ENCODE measurements around the gene MBD3L2.
A peak's percentile ranks its signal among the peaks of the same experiment; 100 is the strongest.
"Not testable (repeated sequence)": the region's sequence is repeated elsewhere in the genome, so short reads cannot be mapped to it uniquely, and the experiment has no call there.

The MBD3L2 gene

DNA sequence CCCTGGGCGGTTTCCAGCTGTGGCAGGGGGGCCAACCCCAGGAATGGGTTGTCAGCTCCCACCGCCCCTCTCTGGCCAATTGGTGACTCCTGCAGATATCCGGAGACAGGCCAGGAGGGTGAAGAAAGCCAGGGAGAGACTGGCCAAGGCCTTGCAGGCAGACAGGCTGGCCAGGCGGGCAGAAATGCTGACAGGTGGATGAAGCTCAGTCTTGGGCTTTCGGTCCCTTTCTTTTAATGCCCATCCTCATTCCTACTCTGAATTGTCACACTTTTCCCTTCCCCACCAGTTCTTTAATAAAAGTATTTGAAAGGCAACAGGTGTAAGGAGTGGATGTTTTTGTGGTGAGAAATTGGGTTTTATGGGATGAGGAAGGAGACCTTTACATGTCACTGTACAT lies 2.3 kb downstream of the MBD3L2 start:
- not testable (repeated sequence) for H3K9me3 Mint-ChIP-seq; ATAC-seq; H3K4me3 Mint-ChIP-seq; H3K27ac Mint-ChIP-seq; DNase-seq (ENCODE audit: low spot score in 2 of 2); H3K4me1 Mint-ChIP-seq; H3K36me3 Mint-ChIP-seq

DNA sequence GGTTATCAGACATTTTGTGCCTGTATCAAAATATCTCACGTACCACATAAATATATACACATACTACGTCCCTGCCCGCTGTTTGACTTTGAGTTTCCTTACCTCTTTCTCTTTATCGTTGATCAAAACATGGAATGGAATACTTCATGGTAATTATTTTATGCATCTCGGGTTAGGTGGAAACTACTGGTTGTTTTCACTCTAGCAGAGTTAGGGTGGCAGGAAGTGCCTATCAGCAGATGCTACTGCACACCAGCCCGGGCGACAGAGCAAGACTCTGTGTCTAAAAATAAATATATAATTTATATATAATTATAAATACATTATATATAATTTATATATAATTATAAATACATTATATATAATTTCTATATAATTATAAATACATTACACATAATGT lies 3.8 kb downstream of the MBD3L2 start:
- H3K9me3 Mint-ChIP-seq, H3K4me1 Mint-ChIP-seq, H3K36me3 Mint-ChIP-seq, H3K27ac Mint-ChIP-seq, ATAC-seq, H3K4me3 Mint-ChIP-seq: not testable (repeated sequence)
- DNase-seq (ENCODE audit: low spot score in 2 of 2), result peak in 1 of 2 donors; percentile 36

DNA sequence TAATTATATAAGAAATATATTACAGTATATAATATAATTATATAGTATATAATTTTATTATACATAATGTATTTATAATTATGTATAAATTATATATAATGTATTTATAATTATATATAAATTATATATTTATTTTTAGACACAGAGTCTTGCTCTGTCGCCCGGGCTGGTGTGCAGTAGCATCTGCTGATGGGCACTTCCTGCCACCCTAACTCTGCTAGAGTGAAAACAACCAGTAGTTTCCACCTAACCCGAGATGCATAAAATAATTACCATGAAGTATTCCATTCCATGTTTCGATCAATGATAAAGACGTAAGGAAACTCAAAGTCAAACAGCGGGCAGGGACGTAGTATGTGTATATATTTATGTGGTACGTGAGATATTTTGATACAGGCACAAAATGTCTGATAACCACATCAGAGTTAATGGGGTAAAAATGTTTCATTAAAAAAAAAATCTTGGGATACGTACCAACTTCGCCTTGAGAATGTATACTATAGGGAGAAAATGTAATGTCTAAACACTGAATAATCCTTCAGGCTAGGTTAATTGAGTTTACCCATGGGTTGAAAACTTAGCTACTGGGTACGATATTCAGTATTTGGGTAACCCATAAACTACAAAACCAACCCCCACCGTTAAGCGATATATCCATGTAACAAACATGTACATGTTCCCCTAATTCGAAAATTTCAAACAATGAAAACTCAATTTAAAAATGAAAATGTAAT lies 5.7 kb downstream of the MBD3L2 start:
- H3K27ac Mint-ChIP-seq, H3K36me3 Mint-ChIP-seq, ATAC-seq: not testable (repeated sequence)

DNA sequence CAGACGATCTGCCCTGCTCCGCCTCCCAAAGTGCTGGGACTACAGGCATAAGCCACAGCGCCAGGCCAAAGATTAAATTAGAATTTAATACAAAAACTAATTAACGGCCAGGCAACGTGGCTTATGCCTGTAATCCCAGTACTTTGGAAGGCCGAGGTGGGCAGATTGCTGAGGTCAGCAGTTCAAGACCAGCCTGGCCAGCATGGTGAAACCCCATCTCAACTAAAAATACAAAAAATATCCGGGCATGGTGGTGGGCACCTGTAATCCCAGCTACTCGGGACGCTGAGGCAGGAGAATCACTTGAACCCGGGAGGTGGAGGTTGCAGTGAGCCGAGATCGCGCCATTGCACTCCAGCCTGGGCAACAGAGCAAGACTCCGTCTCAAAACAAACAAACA lies 6.6 kb downstream of the MBD3L2 start:
- not testable (repeated sequence) for H3K36me3 Mint-ChIP-seq, H3K4me1 Mint-ChIP-seq, H3K4me3 Mint-ChIP-seq, ATAC-seq, H3K27ac Mint-ChIP-seq, H3K9me3 Mint-ChIP-seq
- DNase-seq (ENCODE audit: low spot score in 2 of 2), result peak in 1 of 2 donors; percentile 40

More for the DNA sequence above, 5.7 kb downstream of the MBD3L2 start:
- not testable (repeated sequence) for H3K4me1 Mint-ChIP-seq, H3K9me3 Mint-ChIP-seq, H3K4me3 Mint-ChIP-seq
- peak in 1 of 2 donors; percentile 17 for DNase-seq (ENCODE audit: low spot score in 2 of 2)

DNA sequence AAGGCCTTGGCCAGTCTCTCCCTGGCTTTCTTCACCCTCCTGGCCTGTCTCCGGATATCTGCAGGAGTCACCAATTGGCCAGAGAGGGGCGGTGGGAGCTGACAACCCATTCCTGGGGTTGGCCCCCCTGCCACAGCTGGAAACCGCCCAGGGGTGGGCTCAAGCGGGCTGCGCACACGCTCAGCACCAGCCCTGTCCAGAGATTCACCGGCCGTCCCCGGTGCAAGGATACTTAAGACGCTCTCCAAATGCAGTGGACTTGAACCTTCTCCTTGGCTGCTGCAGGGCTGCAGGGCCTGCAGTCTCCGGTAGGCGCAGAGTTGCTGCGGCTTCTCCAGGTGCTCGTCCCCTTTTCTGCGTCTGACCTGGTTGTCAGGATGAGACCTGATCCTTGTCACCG lies 7.2 kb downstream of the MBD3L2 start:
- not testable (repeated sequence) for H3K4me3 Mint-ChIP-seq, H3K36me3 Mint-ChIP-seq, ATAC-seq, H3K4me1 Mint-ChIP-seq, H3K27ac Mint-ChIP-seq, H3K9me3 Mint-ChIP-seq
- peak in 1 of 2 donors; percentile 29 for DNase-seq (ENCODE audit: low spot score in 2 of 2)

DNA sequence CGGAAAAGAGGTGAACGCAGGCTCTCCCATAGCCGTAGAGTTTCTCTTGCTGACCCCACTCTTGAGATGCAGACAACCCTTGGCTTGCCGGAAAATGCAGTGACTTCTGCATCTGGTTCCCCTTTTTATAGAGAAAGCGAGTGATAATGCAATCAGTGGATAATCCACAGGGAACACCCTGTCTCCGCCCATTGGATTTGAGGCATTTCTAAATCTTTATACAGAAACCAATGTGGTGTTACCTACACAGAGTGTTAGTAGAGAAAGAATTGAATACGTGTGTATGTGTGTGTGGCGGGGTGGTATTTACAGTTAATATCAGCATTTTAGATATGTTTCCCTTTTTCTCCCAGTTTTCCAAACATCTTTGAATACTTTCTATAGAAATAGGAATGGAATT lies 9.5 kb downstream of the MBD3L2 start, which contains the start of gene MBD3L3:
TSS of gene MBD3L3 (minus strand) at position 101 of the 400 bp plus-strand sequence. CDS start at position 30, 71 bp downstream.
- DNase-seq (ENCODE audit: low spot score in 2 of 2); H3K4me1 Mint-ChIP-seq; H3K27ac Mint-ChIP-seq; H3K36me3 Mint-ChIP-seq; H3K4me3 Mint-ChIP-seq; H3K9me3 Mint-ChIP-seq; ATAC-seq: not testable (repeated sequence)

DNA sequence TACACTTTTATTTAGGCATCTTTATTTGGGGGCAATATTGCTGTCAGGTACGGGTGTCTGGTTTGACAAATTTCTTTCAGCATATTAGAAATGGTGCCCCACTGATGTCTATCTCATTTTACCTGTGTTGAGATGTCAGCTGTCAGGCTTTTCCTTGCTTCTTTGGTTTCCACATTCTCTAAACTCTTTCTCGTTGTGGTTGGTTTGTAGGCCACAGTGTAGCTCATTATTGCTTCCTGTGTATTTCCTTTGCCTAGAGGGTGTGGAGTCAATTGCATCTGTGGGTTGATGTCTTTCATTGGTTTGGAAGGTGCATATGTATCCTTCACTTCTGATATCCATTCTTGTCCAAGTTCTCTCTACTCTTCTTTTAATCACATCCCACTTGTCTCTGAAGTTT lies 10.9 kb downstream of the MBD3L2 start:
- H3K27ac Mint-ChIP-seq, H3K4me3 Mint-ChIP-seq, H3K36me3 Mint-ChIP-seq, H3K9me3 Mint-ChIP-seq, ATAC-seq, H3K4me1 Mint-ChIP-seq: not testable (repeated sequence)
- DNase-seq (ENCODE audit: low spot score in 2 of 2), result peak in 1 of 2 donors; percentile 38

DNA sequence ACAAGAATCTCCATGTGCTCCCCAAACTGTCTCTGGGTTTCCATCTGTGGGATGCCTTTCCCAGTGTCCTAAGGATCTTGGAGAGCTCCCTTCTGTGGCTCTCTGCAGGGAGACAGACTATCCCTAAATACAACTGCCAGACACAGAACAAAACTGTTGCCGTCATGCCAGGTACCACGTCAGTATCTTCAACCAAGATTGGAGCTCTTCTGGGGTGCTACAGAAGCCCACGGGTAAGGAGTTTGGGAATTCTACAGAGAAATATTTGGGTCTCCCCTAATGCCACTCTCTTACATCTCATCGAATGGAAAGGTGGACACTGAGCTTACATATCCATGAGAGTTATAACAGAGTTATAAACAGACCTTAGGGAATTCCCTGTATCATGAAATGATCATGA lies 14.2 kb downstream of the MBD3L2 start:
- Mint-ChIP-seq H3K36me3 (no peaks in the 10 kb centered on the region), H3K9me3 (peaks cover 2% of the 10 kb centered on the region), H3K4me3 (no peak overlapping the region), H3K27ac (no peak overlapping the region), H3K4me1 (peaks cover under 1% of the 10 kb centered on the region)
- DNase-seq (ENCODE audit: low spot score in 2 of 2), result peak in 1 of 2 donors; percentile 48
- no peak for ATAC-seq

DNA sequence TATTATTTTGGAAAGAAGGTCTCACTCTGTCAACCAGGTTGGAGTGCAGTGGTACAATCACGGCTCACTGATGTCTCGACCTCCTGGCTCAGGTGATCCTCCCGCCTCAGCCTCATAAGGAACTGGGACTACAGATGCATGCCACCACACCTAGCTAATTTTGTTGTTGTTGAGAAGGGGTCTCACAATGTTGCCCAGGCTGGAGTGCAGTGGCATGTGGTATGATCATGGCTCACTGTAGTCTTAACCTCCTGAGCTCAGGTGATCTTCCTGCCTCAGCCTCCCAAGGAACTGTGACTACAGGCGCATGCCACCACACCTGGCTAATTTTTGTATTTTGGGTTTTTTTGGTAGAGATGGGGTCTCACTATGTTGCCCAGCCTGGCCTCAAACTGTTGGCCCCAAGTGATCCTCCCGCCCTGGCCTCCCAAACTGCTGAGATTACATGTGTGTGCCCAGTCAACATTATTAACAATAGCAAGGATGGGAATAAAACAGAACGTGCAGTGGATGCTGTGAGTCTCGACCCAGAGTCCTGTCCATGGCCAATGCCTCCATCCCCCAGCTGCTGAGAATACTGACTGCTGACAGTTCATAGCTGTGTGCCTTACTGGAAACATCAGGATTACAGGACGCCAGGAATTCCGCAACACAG lies 14.8 kb downstream of the MBD3L2 start:
- Mint-ChIP-seq H3K4me1 (peaks cover 6% of the 10 kb centered on the region), H3K4me3 (no peak overlapping the region), H3K9me3 (peaks cover 2% of the 10 kb centered on the region), H3K27ac (no peak overlapping the region), H3K36me3 (no peaks in the 10 kb centered on the region)
- DNase-seq (ENCODE audit: low spot score in 2 of 2), result peak in 1 of 2 donors; percentile 52
- ATAC-seq, result peak; percentile 49

DNA sequence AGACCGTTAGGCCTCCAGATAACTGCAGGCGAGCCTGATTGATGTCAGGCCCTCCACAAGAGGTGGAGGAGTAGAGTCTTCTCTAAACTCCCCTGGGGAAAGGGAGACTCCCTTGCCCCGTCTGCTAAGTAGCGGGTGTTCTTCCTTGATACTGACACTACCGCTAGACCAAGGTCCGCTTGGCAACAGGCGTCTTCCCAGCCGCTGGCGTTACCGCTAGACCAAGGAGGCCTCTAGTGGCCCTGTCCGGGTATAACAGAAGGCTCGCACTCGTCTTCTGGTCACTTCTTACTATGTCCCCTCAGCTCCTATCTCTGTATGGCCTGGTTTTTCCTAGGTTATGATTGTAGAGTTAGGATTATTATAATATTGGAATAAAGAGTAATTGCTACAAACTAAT lies 18.0 kb downstream of the MBD3L2 start:
- ATAC-seq, H3K27ac Mint-ChIP-seq, H3K4me3 Mint-ChIP-seq, H3K9me3 Mint-ChIP-seq: not testable (repeated sequence)
- H3K36me3 Mint-ChIP-seq, result peaks cover 26% of the 10 kb centered on the region
- DNase-seq (ENCODE audit: low spot score in 2 of 2), result peak in 1 of 2 donors; percentile 51
- peaks cover 12% of the 10 kb centered on the region for H3K4me1 Mint-ChIP-seq

DNA sequence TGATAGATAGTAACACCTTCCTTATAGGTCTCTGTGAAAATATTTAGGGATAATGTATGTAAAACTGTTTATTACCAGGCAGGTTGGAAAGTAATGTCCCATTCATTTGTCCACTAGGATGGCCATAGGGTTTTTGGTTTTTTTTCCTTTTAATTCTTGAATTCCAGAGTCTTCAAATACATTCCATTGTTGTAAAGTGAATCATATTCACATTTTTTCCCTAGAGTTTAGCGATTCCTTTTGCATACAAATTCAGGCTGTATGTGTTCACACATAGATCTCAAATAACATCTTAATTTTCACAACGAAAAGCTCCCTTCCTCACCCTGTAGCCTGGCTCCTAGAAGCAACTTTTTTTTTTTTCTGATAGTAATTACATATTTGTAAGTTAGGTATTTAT lies 18.6 kb downstream of the MBD3L2 start:
- DNase-seq (ENCODE audit: low spot score in 2 of 2) (no peak), ATAC-seq (no peak)
- Mint-ChIP-seq H3K36me3 (peaks cover 32% of the 10 kb centered on the region), H3K4me1 (peaks cover 18% of the 10 kb centered on the region), H3K9me3 (peaks cover 2% of the 10 kb centered on the region), H3K27ac (no peak overlapping the region), H3K4me3 (no peak overlapping the region)

DNA sequence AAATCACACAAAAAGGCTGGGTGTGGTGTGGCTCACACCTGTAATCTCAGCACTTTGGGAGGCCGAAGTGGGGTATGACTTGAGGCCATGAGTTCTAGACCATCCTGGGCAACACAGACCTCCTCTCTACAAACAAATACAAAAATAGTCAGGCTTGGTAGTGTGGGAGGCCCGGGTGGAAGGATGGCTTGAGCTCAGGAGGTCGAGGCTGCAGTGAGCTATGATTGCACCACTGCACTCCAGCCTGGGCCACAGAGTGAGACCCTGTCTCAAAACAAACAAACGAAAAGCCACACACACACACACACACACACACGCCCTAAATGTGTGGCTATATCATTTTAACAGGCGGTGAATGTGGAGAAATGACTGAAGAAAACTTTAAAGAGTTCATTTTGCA lies 19.5 kb downstream of the MBD3L2 start:
- Mint-ChIP-seq H3K9me3 (peaks cover 2% of the 10 kb centered on the region), H3K4me1 (peaks cover 20% of the 10 kb centered on the region), H3K36me3 (peaks cover 41% of the 10 kb centered on the region), H3K27ac (peak overlapping the region; percentile 93), H3K4me3 (peak overlapping the region; percentile 95)
- ATAC-seq (no peak), DNase-seq (ENCODE audit: low spot score in 2 of 2) (no peak)

DNA sequence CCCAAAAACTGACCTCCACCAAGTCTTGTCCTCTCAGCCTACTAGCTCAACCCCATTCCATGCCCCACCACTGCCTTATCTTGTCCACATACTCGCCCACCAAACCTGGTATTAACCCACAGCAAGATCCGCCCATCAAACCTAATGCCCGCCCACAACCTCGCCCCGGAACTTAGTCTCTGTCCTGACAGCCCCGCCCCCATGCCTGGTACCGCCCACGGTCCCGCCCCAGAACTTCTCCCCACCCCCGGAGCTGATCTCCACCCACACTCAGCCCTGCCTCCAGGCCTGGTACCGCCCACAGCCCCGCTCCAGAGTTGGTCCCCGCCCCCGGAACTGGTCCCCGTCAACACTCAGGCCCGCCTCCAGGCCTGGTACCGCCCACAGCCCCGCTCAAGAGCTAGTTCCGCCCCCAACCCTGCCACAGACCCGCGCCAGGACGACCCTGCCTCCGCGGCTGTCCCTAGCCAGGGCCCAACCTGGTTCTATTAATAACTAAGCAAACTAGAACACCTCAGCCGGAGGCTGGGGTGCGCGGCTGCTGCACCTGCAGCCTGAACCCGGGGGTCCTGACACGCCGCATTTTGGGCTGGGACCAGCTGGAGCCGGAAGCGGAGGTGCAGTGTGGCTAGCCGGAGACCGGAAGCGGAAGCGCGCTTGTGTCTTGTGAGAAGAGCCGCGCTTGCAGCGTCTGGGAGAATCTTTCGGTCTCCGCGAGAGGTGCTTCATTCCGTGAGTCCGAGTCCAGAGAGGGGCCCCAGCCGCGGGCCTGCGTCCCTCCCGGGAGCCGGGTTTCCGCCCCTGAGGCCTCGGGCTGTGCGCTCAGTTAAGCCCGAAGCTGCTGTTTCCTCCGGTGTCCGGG lies 20.2 kb downstream of the MBD3L2 start, which contains the start of gene ZNF557:
TSS of gene ZNF557 (plus strand) at position 662 of the 862 bp plus-strand sequence. CDS start 5,372 bp downstream, outside the sequence.
- peak within 1 kb of the TSS; percentile 93 for H3K27ac Mint-ChIP-seq
- H3K4me1 Mint-ChIP-seq, result peaks cover 20% of the 10 kb centered on the region
- DNase-seq (ENCODE audit: low spot score in 2 of 2) (peak; percentile 92 to 99), ATAC-seq (peak; percentile 94)
- peaks cover 2% of the 10 kb centered on the region for H3K9me3 Mint-ChIP-seq
- H3K36me3 Mint-ChIP-seq, result peaks cover 48% of the 10 kb centered on the region
- H3K4me3 Mint-ChIP-seq, result peak within 1 kb of the TSS; percentile 95

DNA sequence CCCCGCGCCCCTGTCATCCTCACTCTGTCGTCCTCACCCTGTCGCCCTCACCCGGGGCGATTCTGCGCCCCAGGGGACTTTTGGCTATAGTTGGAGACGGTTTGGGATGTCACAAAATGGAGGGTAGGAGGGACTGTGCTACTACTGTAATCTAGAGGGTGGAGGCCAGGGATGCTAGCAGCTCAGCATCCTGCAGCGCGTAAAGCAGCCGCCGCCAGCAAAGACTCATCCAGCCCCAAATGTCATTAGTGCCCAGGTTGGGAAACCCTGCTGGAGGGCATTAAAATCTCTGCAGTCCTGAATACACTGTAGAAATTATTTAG lies 20.7 kb downstream of the MBD3L2 start:
- H3K36me3 Mint-ChIP-seq, result peaks cover 54% of the 10 kb centered on the region

DNA sequence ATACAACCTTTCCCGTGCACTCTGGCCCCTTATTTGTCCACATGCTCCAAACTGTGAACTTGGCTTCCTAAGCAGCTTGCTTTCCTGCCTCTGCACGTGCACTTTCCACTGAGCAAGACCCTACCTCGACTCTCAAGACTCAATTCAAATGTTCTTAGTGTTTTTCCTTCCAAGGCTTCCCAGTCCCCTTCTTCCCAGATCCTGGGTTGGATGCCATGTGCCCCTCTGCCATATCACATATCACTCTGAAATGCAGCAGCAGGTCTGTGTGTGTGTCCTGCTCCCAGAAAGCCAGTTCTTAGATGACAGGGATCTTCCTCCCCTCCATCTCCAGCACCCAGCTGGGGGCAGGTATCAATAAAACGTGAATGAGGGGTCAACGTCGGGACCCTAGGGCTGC lies 23.4 kb downstream of the MBD3L2 start:
- no peak overlapping the region for H3K27ac Mint-ChIP-seq
- ATAC-seq (no peak), DNase-seq (ENCODE audit: low spot score in 2 of 2) (peak in 1 of 2 donors; percentile 35)
- peaks cover 20% of the 10 kb centered on the region for H3K4me1 Mint-ChIP-seq
- no peak overlapping the region for H3K4me3 Mint-ChIP-seq
- no peaks in the 10 kb centered on the region for H3K9me3 Mint-ChIP-seq
- peaks cover 81% of the 10 kb centered on the region for H3K36me3 Mint-ChIP-seq

More for the DNA sequence above, 20.7 kb downstream of the MBD3L2 start:
- H3K4me3 Mint-ChIP-seq, result peak overlapping the region; percentile 95
- H3K27ac Mint-ChIP-seq, result peak overlapping the region; percentile 93
- H3K4me1 Mint-ChIP-seq, result peaks cover 20% of the 10 kb centered on the region
- peaks cover 2% of the 10 kb centered on the region for H3K9me3 Mint-ChIP-seq
- DNase-seq (ENCODE audit: low spot score in 2 of 2) (no peak), ATAC-seq (peak; percentile 49)
